Thyroid gland (tissue), 4 donors: ENCODE data around the gene CBLB.

Experiments
- CTCF ChIP-seq, 6 experiments: fragments of 200-600 bp in 3 of 6; fragments of 450-650 bp in 3 of 6; sonication (generic) in 3 of 6; IDR thresholded peaks; one replicate each; pipeline ENCODE4 v1.5.1; 2016 to 2019; ENCODE audit warnings: antibody characterized with exemption in 6 of 6, mild to moderate bottlenecking in 2 of 6, inconsistent platforms in 1 of 6, moderate library complexity in 1 of 6
- POLR2A ChIP-seq, 2 donors: fragments of 450-650 bp; IDR thresholded peaks; one replicate each; pipeline ENCODE4 v1.6.1; 2017; ENCODE audit warnings: antibody characterized with exemption in 2 of 2, mild to moderate bottlenecking in 2 of 2, moderate library complexity in 1 of 2

- TF ChIP-seq CTCF (IDR thresholded peaks at IDR 0.05), result no peak
- TF ChIP-seq POLR2A (IDR thresholded peaks at IDR 0.05), result no peak
These were observed 12.2 kb downstream of the CBLB start for GRCh38 chr3:105856605-105857004.
